Left kidney (tissue), 2 donors: Measurements from ENCODE around the gene POLD2. TPM values are rescaled to one million over a fixed set of nuclear protein-coding genes. Genes with fewer than 3 reads are reported as not detected.

ENCODE experiments used
- DNase-seq: peaks from one replicate; pipeline ENCODE4 v3.0.0-alpha.2; 2013
- polyA plus RNA-seq: library from polyadenylated mRNA; unstranded; fragments of 120-200 nt; gene quantifications from one replicate; pipeline ENCODE4 v1.2.1, GENCODE V29; 2013; ENCODE audit not compliant: insufficient read length

The POLD2 gene
- polyA plus RNA-seq, 1 donor: 108 TPM

DNA sequence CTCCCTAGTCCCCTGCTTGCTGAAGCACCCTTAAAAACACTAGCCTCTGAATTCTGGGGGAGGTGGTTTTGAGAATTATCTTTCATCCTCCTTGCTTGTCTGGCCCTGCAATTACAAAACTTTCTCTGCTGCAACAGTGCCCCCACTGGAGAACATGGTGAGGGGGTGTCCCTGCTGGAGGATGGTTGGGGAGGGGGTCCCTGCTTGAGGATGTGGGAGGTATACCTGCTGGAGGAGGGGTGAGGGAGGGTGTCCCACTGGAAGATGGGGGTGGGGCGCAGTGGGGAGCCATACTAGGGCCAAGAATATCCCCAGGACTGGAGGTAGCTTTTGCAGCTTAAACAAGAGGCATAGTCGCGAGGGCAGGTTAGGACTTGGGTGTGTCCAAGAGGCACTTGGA is 37.8 kb downstream of the POLD2 start:
- DNase-seq: no peak

DNA sequence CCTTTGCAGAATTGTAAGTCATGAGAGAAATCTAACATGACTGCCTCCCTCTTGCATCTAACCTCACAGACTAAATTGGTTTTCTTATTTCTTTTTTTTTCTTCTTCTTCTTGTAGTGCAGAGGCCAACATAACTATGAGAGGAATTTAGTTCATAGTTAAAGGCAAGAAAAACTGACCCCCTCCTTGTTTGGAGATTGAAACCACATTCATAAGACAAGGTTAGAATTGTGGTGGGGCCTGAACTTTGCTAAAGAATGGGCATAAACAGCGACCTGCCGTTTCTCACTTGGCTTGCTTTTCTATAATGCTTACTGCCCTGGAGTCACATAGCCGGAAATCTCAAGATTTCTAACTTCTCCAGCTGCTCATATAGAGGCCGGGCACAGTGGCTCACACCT is 38.6 kb downstream of the POLD2 start:
- DNase-seq: no peak

DNA sequence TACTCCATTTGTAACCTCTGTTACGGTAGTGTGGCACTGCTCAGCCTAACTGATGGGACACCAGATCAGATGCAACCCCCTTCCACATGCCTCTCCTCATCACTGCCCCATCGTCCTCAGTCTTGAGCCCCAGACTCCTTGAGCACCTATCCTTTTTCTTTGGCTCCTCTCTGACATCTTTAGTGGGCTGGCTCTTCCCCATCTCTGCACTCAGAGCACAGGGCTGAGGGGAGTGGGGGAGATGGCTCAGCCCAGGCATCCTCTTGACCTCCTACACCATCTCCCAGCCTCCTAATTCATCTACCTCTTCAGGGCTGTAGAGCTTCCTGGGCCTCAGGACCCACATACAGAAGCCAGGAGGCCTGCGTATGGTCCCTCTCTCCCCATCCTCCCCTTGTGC is 39.6 kb downstream of the POLD2 start:
- no peak for DNase-seq

DNA sequence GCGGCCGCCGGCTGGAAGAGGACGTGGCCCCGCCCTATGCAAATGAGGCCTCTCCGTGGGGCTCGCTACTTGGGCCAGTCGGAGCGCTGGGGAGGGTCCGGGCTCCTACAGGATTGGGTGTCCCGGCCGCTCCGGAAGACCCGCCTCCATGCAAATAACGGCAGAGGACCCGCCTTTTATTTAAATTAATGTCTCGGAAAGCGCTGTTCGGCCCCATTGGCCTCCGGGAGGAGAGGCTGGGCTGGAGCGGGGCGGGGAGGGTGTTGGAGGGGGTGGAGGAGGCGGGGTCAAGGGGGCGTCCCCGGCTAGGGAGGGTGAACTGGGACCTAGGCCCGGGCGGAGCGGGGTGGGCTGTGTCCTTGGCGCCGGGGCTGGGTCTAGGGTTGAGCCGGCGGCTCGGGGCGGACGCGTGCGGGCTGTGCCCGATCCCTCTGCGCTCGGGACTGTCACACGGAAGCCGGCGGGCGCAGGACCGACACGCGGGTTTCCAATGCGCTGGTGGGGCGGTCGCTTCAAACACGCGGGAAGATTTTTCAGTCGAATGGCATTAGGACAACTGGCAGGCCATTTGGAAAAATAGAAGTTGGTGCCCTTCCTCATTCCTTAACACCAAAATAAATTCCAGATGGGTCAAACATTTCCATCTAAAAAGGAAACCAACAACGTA is 40.7 kb downstream of the POLD2 start:
- DNase-seq: peak; percentile 98

DNA sequence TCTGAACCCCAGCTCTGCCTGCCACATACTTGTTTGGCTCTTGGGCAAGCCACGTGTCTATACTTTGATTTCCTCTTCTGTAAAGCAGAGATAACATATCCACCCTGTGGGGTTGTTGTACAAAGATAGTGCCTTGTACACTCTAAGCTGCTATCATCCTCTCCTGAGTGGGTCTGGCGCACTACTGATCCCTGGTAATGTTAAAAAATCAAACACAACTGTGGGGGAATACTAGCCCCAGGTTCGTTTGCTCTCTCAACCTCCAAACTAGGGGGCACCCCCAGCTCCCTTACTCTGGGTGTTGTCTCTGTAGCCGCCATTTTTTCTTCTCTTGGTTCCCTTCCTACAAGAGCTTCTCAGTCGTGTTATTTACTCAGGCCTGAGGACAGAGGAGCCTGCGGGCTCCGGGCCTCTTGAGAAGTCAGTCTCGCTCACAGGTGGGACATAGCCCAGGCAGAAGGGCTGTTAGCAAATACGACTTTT is 42.0 kb downstream of the POLD2 start:
- DNase-seq: no peak

DNA sequence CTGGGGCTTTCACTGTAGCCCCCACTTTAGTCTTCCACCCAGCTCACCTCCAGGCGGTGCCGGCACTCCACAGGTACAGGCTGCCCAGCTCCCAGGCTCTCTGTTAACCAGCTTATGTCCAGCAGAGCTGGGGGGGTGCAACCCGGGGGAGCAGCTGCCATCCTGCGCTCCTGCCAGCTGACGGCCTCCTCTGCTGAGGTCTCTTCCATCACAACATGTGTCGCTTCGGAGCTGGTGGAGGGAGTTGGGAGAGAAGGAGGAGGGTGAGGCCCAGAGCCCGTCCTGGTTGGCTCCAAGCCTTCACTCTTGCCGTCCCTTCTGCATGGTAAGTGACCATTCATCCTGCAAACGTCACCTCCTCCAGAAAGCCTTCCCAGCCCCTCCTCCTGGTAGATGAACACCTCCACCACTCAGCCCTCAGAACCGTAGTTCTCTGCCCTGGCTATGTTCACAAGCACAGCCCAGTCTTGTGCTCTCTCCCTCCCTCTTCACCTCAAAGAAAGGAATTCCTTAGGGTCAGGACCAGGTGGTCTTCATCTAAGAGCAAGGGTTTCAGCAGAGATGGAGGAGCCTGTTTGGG is 42.6 kb downstream of the POLD2 start:
- DNase-seq: no peak

DNA sequence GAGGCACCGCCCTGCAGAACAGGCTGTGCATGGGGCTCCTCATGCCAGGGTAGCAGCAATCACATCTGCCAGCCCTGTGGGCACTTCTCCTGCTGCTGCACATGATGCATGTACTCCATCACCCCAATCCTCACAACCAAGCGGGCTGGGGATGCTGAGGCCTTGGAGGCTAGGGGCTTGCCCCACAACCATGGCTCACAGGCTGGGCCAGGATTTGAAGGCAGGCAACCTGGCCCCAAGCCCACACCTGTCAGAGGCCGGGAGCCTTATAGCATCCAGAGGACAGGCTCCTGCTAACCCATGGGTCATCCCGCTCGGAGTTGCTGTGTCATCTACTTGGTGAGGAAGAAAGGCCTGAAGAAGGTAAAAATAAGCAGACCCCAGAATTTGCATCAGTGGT is 43.2 kb downstream of the POLD2 start:
- no peak for DNase-seq

DNA sequence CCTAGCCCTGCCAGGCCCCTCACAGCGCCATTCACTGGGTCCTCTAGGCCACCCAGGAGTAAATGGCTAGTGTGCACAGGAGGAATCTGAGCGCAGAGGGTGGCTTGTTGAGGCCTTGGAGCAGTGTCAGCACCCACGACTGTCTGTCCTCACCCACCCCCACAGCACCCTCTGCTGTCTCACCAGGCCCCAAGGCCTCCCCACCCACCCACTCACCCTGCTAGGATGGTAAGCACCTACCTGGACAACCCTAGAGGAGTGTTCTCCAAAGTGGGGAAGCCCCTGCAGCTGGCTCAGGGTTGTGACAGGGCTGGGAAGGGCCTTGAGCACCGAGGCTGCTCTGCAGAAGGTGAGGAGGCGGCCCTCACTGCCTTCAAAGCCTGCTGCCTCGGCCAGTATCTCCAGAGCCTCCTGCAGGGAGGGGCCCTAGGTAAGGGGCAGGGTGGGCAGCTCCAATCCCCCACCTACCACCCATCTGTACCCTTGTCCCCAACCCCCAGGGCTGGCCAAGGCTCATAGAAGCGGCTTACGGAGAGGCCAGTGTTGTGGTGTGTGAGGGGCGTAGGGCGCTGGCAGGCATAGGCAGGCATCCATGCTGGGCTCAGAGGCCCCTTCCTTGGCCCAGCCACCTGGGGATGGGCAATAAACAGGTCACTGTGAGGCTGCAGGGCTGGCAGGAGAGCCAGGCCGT is 43.9 kb downstream of the POLD2 start:
- no peak for DNase-seq

DNA sequence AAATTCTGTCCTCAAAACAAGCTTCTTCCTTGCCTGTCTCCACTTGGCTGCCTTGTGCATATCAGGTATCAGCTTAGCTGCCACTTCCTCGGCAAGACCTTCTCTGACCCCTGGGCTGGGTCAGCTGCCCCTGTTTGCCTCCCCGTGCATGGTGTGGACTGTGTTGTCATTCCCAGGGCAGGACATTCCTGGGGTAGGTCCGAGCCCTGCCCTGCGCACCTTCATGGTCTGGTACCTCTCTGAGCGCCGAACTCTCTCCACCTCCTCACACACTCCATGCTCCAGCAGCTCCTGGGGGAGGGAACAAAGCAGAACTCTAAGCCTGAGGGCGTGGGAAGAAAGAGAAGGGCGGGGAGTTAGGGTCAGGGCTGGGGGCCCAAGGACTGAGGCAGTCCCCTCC is 44.8 kb downstream of the POLD2 start:
- DNase-seq: peak; percentile 59

DNA sequence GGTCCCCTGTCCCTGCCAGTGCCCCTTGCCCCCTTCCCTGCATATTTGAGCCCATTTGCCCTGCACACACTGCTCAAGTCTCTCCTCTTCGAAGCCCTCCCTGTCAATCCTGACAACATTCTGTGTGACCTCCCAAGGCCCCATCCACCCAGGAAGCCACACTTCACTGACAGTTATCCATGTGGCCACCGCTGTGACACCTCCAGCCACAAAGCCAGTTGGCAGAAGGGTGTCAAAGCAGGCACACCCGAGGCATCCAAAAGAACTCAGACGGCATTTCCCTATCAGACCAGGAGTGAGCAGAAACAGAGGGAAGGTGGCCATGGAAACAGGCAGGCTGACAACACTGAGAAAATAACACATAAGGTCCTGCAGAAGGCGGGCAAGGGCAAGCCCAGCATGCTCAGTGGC is 45.7 kb downstream of the POLD2 start:
- no peak for DNase-seq

DNA sequence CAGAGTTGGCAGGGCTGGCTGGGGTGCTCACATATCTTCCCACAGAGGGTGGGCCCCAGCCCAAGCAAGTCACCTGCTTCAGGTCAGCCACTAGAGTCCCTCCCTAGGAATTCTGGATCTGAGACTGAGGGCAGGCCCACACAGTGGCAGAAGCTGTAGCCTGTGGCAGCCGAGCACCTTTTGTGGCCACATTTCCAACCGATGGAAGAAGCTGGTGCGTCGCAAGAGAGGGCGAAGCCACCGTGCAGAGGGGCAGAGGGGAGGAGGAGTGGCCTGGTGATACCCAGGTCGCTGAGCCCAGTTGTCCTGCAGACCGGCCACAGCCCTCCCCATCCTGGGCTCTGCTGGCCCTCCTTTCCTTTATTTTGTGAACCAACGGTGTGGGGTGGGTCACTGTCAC is 46.3 kb downstream of the POLD2 start:
- DNase-seq: no peak

DNA sequence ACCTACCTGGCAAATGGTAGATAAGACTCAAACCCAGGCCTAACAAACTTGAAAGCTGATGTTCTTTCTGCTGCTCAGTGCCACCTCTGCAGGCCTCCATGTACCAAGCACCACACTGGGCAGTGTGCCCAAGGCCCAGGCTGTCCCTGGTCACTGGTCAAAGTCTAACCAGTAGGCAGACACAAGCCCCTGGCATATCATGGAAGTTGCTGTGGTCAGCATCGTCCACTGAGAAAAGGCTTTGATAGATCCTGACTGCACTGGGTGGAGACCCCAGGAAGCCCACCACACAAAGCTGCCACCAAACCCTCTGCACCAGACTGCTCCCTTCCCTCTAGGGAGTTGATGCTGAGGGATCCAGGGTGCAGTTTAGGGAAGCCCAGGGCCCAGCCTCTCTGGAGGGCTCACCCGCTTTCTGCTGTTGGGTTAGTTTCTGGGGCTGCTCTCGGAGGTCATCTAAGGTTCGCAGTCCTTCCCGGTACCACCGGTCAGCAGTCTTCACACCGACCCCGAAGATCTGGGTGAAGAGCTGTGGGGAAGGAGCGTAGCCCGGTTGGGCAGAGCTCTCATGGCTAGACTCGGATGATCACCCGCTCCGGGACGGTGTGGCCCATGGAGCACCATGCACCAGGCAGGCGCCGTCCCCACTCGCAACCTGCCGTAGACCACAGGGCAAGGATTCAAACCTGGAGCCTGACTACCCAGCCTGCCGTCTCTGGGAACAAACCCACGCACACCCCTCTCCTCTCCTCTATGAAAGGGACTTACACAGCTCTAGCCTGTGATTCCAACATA is 47.0 kb downstream of the POLD2 start:
- DNase-seq: no peak

DNA sequence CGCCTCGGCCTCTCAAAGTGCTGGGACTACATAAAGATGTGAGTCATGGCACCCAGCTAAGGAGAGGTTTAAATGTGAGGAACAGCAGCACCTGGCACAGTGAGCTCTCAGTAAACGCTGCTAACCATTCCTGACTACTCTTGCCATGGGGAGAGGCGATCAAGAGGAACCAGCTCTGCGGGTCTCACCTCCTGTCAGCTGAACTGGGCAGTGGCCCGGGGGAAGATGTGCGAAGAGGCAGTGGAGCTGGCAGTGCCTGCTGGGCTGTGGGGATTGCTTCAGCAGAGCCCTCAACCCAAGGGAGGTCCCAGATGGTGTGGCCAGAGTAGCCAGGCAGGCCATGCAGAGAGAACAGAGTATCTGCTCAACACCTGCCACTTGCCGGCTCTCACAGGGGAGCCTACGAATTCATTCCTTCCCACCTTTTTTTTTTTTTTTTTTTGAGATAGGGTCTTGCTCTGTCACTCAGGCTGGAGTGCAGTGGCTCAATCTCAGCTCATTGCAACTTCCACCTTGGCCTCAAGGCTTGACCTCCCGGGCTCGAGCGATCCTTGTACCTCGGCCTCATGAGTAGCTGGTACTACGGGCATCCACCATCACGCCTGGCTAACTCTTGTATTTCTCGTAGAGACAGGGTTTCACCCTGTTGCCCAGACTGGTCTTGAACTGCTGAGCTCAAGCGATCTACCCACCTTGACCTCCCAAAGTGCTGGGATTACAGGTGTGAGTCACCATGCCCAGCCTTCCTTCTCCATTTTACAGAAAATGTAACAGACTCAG is 47.9 kb downstream of the POLD2 start:
- no peak for DNase-seq

DNA sequence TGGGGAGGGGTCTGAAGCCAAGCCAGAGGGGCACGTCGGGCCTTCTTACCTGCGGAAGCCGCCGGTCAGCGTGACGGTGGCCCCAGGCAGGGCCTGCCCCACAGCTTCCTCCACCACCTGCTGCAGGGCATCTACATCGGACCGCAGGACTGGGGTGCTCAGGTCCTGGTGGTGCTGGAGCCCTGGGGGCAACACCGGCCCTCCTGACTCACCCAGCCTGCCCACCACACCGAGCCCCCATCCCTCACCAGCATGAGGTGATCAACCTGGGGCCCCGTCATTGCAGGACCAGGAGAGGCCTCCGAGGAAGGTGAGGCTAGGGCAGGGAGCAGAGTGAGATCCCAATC is 49.0 kb downstream of the POLD2 start:
- DNase-seq: no peak

DNA sequence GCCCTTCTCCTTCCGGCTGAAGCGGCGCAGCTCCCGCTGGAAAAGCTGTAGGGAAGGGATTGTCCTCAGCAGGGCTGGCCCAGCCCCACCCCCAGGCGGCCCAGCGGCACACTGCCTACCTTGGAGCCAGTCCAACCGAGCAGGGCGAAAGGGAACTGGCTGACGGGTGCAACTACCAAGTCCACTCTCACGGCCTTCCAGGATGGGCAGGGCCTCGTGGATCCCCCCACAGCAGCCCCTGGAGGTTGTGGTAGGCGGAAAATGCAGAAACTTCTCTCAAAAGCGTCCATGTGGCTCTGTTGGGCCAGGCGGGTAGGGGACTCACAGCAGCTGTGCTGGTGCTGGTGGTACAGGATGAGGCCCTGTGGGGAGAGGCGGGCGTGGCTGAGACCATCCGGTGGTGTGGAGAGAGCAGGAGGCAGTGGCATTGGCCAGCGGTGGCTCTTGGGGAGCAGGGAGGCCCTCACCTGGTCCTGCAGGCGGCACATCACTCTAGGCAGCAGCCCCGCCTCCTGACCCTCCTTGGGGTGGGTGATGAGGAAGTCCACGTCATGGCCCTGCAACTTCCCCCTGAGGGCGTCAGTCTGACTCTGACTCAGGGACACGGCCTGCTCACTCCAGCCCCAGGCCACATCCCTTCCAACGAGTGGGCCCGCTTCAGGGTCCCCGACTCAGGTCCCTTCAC is 49.5 kb downstream of the POLD2 start:
- no peak for DNase-seq

DNA sequence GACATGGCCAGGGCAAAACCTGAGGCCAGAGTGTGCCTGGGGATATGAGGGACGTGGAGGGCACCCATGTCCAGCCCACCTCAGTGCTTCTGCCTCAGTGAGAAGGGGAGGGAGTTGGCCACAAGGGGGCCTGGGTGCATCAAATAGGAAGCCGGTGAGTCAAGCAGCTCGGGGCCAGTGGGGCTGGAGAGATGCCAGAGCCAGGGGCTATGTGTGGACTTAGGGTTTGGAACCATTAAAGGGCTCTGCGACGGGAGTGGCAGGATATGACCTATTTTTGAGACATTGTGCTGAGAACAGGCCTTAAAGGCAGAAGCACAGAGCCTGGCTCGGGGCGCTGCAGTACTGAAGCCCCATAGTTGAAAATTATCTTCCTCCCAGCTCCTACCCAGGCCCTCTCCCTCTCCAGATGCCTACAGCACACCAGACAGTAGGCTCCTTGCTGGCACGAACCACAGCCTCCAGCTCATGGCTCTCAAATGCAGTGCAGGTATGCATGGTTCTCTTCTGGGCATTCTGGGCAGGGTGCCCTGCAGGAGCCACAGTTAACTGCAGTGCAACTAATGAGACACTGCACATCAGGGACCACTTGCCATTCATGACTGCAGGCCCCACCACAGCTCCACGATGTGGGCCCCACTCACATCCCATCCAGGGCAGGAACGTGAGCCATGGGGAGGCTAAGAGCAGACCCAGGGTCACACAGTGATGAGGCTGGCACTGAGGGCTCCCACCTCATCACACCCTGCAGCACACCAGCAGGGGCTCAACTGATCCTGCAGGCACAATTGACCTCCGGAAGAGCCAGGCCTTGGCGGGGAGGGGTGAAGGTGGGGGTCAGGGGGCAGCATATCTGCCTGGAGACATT is 50.8 kb downstream of the POLD2 start:
- peak; percentile 62 for DNase-seq

DNA sequence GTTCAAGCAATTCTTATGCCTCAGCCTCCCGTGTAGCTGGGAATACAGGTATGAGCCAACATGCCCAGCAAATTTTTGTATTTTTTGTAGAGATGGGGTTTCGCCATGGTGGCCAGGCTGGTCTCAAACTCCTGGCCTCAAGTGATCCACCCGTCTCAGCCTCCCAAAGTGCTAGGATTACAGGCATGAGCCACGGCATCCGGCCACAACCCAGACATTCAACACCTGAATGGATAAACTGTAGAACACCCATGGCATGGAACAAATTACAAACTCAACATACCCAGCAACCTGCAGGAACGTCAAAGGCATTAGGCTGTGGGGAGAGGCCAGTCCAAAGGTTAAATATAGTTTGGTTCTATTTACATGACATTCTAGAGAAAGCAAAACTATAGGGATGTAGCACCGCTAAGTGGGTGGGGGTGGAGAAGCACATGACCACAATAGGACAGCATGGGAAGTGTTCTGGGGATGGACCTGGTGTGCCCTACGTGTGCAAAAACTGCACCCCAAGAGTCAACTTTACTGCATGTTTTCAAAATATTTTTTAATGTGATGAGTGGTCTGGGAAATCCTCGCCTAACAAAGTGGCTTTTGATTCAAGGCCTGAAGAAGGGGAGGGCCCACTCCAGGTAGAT is 51.5 kb downstream of the POLD2 start:
- no peak for DNase-seq

DNA sequence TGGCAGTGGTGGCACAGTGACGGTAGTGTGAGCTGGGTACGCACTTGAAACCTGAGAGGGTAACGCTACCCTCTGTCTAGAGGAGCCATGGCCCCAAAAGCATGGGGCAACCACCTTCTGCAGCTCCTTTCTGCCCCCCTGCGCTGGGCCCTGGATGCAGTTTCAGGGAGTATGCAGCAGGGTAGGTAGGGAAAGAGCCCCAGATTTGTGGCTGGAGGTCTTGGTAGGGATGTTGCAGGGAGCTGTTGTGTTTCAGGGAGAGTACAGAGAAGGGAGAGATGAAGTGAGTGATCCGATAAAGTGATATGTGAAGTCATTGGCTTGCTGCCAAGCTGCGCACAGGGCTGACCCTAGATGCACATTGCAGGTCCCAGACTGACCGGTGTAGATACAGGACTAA is 55.3 kb downstream of the POLD2 start:
- DNase-seq: no peak

DNA sequence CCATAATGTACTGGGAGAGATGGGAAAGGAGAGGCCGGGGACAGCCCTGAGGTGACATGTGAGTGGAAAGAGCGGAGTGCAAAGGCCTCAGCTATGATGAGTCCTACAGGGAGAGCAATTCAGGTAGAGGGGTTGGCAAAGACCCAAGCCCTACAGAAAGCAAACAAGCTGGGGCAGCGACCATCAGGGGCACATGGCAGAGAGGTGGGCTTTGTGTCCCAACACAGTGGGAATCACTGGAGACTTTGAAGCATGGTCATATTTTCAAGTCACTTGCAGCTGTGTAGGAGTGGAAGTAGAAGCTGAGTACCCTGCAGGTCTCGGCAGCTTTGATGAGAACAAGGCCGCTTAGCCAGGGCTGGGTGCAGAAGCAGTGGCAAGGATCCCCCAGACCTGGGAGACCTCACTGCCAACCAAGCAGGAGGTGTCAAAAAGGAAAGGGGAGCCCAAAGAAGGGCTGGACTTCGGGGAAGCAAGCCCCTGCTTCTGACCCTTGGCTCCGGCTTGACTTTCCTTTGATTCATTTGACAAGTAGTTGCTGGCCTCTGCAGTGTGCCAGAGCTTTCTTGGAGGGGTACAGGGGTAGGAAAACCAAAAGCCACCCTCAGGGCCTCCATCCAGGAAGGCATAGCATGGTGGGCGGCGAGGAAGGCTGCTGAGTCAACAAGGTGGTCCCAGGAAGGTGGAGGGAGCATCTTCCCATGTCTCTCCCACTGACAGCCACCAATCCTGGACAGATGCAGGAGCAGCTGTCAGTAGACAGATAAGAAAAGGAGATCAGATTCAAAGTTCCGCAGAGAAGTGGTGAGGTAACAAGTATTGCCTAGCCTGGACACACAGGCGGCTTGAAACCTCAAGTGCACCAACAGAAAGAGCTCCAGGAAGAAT is 56.0 kb downstream of the POLD2 start:
- DNase-seq: no peak
